NCI-H2196 treated with DMSO at 0.1 percent for 48 hours (cell line): ENCODE measurements around the gene VAV2.

ENCODE experiments used
- DNase-seq: peaks from one replicate; lab custom pipeline; 2025; ENCODE audit not compliant: unreplicated experiment; lab: John Stamatoyannopoulos, UW

VAV2 gene

DNA sequence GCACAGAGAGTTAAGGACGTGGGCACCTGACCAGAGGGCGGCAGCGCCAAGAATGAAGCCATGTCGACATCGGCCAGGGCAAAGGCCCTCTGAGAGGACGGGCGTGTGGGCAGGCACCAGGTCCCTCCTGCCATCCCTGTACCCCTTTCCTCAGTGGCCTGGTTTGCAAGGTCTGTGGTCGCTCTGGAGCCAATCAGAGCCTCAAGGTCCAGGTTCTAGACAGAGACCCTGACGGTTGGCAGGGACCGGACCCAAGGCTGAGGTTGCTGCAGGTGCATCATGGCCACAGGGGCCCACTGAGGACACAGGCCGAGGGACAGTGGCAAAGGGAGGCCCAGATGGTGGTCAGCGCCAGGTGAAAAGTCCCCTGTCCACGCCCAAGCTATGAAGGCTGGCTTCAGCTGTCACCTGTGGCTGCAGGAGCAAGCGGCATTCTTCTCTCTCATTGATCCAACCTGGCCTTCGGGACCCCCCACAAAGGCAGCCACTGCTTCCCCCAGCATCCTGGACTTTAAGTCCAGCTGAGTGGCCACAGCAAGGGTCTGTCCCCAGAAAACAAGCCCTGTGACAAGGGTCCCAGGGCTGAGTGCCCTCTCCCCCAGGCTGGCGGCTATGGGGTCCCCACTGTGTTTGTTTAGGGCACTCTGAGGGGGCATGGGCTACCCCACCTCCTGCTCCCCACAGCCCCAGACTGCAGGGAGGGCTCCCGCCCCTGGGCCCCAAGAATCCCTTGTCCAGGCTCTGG is 48.9 kb downstream of the VAV2 start:
- no peak for DNase-seq

DNA sequence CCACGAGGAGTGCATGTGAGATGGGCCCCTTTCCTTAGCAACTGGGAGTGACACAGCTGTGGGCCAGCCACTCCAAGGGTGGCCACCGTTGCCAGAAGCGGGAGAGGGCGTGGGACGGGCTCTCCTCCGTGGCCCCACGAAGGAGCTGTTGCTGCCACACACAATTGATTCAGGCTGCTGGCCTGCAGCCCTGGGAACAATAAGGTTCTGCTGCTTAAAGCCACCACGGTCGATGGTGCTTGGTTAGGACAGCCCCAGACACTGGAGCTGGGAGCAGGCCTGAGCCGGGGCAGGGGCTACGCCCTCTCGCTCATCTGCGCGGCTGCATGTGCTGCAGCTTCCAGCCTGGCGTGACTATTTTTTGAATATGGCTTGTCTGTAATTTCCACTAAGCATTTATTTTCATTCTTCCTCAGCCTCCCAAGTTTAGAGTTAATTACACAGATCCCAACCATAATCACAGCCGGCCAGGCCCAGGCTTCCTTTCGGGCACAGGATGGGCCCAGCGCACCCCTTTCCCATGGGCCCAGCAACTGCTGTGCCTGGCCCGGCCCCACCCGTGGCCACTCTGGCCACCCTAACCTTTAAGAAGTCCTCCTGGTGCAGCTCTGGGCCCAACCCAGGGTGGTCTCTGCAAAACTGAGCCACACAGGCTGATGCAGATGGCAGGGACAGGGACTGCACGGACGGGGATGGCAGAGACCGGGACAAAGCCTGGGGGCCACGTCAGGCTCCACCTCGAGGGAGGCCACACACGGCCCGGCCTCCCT is 49.7 kb downstream of the VAV2 start:
- no peak for DNase-seq

DNA sequence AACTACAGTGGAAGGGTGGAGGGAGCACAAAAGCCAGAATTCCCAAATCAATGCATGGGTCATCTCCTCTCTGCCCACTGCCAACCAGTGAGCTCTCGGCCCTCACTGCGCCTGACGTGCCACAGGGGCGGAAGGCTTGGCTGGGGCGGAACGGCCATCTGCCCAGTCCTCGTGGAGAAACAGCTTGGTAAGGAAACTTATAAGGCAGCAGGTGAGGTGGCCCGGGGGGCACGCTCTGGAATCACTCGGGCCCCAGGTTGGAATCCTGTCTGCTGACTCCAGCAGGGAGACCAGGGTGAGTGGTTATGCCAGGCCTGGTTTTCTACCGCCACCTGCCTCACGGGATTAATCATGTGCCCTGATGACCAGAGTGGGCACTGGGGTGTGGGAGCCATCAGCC is 52.3 kb downstream of the VAV2 start:
- DNase-seq = no peak

DNA sequence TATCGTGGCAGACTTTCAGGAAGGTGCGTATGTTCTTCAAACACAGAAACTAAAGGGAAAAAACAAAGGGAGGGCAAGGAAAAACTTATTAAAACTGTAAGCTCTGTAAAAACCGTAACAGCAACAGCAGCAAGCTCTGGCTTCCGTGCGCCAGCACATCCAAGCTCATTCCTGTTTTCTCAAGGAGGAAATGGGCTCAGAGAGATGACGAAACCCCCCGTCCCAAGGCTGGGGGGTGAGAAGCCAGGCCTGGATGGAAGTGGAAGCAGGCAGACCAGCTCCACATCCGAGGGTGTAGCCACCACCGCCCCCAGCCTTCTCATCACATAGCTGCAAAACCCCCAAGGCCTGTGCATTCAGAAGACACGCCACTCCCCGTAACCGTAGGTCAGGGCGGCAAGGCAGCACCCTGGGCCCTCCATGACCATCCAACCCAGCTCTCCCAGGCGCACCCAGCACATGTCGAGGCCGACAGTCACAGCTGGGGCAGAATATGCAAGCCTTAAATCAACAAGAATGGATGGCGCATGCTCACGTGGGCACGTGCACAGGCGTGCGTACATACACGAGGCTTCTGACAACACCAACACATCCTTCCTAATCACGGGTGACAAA is 52.8 kb downstream of the VAV2 start:
- DNase-seq = no peak

DNA sequence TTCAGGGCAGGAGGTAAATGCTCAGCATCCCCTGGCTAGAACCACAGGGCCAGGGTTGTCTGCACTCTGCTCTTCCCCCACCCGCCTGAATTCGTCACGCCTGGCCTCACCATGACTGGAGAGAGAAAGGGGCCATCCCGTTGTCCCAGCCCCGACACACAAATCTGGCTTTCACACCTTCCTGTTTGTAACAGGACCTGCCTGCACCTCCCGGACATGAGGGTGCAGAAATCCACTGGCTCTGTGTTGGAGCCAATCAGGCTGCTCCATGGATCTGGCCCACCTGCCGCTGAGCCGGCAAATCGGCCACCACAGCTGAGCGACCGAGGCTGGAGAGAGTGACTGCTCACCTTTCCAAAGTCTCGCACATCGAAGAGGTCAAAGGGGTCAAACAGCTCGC is 53.4 kb downstream of the VAV2 start:
- no peak for DNase-seq

DNA sequence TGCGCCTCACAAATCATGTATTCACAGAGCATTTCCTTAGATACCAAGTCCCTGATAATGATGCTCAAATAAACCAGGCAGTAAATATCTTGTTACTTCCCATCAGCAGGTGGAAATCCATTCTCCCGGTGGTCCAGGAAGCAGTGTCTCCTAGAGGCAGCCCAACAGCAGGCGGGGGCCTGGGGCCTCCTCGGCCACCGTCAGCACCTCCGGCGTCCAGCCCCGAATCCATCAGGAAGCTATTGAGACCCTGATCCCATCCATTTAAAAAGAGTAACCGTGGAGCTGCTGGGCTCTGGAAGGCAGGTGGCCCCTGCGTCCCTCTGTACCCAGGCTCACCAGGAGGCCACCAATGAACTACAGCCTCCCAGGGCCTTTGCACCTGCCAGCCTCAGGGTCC is 54.0 kb downstream of the VAV2 start:
- no peak for DNase-seq

DNA sequence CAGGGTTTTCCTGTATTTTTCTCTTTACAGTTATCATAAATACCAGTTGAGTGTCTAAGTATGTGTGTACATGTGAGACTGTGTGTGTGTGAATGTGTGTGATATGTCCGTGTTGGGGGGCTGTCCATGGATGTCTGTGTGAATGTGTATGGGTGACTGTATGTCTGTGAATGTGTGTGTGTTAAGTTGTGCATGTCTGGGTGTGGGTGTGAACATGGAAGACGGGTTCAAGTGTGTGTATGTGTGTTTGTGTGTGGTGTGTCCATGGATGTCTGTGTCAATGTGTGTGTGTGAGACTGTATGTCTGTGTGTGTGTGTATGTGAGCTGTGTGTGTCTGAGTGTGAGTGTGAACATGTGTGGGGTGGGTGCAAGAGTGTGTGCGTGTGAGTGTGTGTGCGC is 55.0 kb downstream of the VAV2 start:
- no peak for DNase-seq

DNA sequence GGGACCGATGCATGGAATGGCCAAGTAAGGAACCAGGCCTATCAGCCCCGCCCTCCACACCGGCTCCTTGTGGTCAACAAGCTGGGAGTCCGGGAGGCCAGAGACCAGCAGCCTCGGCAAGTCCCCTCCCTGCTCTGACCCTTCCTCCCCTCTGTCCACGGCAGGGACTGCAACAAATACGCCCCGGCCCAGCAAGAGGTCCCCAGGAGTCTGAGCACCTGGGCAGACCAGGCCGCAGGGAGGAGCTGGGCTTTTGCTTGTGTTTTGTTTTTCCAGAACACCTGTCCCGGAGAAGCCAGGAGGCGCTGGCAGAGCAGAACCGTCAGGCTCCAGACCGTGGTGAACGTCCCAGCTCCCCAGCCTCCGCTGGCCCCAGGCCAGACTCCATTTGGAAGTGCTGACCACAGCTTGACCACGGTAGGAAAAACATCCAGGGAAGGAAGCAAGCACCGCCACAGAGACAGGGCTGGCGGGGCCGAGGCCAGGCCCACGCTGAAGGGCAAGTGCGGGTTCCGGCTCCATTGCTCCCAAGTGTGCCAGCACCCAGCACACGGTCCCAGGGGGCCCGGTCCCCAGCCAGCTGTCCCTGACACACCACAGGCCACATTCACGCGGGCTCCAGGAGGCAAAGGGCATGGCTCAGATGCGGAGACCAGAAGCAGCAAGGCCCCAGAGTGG is 56.7 kb downstream of the VAV2 start:
- DNase-seq = peak; percentile 44

DNA sequence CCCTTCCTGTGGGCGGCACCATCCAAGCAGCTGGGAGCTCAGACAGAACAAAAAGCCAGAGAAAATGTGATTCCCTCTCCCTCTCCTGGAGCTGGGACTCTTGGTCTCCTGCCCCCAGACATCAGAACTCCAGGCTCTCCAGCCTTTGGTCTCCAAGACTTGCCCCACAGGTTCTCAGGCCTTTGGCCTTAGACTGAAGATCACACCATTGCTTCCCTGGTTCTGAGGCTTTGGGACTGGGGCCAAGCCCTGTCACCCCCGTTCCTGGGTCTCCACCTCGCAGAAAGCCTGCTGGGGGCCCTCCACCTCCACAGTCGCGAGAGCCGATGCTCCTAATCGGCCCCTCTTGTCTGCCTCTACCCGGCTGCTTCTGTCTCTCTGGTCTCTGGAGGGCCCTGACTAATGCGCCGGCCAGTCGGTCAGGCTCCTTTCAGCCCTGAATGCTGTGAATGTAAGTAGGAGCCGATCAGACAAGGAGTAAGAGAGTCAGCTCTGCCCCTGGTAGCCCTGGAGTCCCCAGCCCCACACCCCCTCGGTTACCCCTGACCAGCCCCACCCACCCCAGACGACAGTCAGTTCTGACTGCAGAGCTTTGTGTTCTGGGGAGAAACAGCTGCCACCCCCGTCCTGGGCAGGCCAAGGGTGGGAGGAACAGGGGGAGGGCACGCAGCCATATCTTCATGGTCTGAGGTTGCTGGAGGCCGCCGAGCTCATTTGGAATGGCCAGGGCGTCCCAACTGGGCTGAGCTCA is 57.5 kb downstream of the VAV2 start:
- DNase-seq = no peak

DNA sequence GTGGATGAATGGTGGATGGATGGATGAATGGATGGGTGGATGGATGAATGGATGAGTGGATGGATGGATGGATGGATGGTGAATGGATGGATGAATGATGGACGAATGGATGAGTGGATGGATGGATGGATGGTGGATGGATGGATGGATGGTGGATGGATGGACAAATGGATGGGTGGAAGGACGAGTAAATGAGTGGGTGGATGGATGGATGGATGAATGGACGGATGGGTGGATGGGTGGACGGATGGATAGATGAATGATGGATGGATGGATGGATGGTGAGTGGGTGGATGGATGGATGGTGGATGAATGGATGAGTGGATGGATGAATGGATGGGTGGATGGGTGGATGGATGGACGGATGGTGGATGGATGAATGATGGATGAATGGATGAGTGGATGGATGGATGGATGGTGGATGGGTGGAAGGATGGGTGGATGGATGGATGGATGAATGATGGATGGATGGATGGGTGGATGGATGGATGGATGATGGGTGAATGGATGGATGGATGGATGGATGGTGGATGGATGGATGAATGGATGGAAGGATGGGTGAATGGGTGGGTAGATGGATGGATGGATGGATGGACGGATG is 58.6 kb downstream of the VAV2 start:
- no peak for DNase-seq

DNA sequence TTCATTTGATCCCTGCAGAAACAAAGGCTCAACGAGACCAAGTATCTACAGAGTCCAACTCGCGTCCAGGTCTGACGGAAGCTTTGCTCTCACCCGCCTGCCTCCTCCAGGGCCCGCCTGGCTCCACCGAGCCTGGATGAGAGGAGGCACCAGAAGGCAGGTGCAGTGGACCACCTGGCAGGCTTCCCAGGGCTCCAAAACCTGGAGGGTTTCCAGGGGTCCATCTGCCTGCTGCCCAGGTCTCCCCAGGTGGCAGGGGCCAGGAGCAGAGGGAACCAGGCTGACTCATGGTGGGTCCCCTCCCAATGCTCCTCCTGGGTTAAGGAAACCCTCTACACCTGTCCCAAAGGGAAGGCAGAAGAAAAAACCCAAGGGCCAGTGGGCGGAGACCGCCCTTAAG is 59.5 kb downstream of the VAV2 start:
- peak; percentile 40 for DNase-seq

DNA sequence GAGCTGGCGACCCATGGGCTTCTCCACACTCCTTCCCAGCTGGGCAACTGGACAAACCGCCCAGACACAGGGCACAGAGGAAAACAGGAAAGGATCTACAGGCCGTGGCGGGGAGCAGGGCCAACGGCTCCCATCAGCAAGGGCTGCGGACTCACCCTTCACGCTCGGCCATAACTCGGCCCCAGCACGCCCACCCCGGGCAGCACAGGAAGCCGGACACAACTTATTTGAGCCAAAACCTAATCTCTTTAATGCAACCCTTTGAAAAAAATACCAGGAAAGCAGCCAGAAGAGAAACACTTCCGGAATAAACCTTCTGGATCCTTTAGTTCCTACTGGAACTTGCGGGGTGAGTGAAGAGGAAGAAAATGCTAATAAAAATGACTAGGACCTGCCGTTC is 59.9 kb downstream of the VAV2 start:
- DNase-seq = no peak

DNA sequence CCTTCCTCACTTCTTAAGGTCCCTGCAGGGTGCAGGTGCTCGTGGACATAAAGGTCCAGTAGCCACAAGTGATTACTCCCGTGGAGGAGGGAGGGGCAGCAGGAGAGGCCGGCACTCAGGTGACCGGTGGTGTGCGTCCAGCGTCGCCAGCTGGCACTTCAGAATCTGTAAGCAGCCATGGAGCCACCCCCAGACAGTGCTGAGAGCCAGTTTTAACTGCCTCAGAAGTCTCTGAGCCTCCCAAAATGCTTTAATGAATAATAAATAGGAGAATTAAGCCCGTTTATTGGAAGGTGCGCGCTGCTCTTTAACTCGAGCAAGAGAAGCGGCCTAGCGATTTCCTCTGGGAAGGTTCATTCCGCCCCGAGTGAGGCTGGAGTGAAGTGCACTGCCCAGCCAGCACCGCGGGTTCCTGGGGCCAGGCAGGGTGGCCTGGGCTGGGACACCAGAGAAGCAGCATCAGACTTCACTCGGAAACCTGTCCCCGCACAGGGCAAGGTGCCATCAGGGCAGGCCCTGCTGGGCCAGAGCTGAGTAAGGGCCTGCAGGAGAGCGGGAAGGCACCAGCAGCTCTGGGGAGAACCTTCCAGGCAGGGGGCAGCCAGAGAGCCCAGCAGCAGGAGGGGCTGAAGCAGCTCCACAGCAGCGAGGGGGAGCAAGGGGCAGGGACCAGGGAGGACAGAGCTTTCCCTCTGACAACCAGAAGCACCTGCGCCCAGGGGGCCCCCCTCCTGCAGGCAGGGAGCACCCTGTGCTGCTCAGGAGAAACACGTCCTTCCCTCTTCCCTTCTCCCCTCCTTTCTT is 61.2 kb downstream of the VAV2 start:
- DNase-seq = peak; percentile 48

DNA sequence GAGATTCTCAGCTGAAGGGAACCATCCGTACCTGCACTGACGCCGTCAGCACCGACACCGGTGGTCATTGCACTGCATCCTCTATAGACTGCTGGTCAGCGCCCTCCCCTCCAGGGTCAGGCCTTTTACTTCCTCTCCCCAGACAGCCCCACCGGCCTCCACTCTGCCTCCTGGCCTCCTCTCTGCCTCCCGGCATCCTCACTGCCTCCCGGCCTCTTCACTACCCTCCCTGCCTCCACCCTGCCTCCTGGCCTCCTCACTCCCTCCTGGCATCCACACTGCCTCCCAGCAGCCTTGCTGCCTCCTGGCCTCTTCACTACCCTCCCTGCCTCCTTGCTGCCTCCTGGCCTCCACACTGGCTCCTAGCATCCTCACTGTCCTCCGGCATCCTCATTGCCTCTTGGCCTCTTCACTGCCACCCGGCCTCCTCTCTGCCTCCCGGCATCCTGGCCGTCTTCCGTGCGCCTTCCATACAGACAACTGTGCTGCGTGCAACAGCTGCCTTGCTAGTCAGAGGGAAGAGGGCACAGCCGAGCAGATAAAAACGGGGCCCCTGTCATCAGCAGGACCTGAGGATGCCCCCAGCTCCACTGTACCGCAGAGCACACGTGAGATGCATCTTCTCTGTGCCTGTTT is 62.0 kb downstream of the VAV2 start:
- no peak for DNase-seq

DNA sequence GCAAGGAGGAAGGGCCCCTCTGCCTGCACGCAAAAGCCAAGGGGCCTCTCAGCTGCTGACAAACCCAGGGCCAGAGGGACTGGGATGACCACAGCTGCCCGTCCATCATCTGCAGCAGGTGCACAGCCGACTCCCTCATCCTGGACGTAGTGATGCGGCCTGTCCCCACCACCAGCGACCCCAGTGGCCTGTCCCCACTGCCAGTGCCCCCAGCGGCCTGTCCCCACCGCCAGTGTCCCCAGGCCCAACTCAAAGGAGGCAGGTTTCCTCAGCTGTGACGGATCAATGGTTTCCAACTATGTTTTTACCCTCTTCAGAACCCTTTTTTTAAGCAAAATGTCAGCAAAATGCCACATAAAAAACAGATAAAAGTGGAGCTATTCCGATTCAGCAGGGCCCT is 62.5 kb downstream of the VAV2 start:
- DNase-seq = no peak

DNA sequence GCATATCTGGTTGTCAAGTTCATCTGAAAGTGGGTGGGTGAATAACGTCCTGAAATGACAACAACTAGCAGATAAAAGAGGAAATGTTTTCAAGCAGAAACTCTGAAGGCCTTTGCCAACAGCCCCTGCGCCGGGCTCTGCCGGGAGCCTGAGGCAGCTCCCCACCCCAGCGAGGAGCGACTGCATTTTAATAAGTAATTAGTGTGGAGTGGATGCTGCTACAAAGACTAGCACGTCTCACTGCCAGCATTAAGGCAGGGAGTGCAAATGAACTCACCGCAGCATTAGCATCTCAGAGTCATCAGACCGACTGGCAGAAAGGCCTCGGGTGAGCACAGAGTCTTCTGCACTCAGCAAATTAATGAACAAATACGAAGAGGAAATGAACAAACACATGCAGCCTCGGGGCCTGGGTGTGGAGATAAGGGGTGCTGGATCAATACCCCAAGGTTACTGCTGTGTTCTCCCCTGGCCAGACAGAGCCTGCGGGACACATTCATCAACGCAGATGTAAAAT is 63.8 kb downstream of the VAV2 start:
- DNase-seq = no peak

DNA sequence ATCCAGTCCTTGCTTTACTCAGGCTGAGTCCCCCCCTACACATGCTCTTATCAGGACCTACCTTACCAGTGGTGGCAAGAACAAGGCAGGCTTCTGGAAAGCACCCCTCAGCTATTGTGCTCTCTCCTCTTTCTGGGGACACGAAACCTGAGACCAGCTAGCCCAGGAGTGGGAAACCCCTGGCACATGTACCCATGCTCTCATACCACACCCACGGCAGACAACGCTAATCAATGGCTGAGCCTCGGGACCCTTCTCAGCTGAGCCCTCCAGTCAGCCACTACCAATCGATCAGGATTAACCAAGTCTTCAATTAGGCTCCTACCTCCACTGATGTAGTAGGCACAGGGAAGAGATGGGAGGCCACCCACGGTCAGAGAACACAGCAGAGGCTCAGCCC is 65.1 kb downstream of the VAV2 start:
- no peak for DNase-seq

DNA sequence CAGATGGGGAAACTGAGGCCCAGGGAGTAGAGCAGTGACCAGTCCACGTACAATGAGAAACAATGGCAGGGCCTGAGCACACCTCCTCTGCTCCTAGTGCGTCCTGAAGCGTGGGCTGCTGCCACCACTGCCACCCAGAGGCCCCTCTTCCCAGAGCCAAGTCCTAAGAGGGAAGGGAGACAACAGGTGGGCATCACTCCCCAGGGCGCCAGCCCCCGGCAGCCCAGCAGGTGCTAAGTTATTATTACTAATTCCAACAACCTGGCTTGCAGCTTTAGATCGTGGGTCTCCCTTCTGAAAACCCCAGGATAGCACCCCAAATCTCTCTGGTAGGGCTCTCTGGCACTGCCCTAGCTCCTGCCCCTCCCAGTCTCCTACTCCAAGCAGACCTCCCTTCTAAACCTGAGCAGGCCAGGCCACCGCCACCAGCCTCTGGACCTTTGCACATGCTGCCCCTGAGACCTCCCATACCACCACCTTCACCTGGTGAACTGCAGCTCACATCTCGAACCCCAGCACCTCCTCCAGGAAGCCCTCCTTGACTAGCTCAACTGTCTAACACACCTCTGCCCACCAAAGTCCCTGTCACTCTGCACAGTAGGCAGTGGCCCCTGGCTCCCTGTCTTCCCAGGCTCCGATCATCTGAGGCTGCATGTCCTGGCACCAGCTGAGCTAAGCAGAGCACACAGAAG is 65.8 kb downstream of the VAV2 start:
- no peak for DNase-seq
